HEK293 (cell line): ENCODE data around the gene FANCE.

ENCODE experiments used
- CTCF ChIA-PET: fragments of 350-600 bp; formaldehyde crosslinking; extraction: SDS; loops from one replicate; lab custom pipeline; 2021; ENCODE audit warnings: antibody characterized with exemption; lab: Yijun Ruan, JAX
- POLR2A ChIA-PET: fragments of 300-600 bp; formaldehyde crosslinking; extraction: SDS; loops from one replicate; lab custom pipeline; 2020; ENCODE audit warnings: antibody characterized with exemption, inconsistent platforms; lab: Yijun Ruan, JAX
- H3K27ac ChIP-seq: fragments of 200-500 bp; sonication (Bioruptor generic); 2 replicates; pipeline ENCODE4 v1.5.1; 2014; ENCODE audit warnings: low read depth, low read length, control low read depth, inconsistent platforms; ENCODE audit errors: extremely low read depth
- H3K36me3 ChIP-seq, 2 experiments: fragments of 200-500 bp in 1 of 2; sonication (Bioruptor generic) in 1 of 2; 1 replicate in 1 of 2; 2 replicates in 1 of 2; pipeline ENCODE4 v1.5.1; 2014 to 2017; ENCODE audit warnings: inconsistent platforms in 2 of 2, low read length in 2 of 2; ENCODE audit not compliant: control insufficient read depth in 2 of 2, insufficient read depth in 1 of 2
- H3K4me1 ChIP-seq: fragments of 200-500 bp; sonication (Bioruptor generic); 2 replicates; pipeline ENCODE4 v1.5.1; 2014; ENCODE audit warnings: mild to moderate bottlenecking, low read length, inconsistent platforms; ENCODE audit not compliant: control insufficient read depth, insufficient read depth
- H3K4me3 ChIP-seq: 2 replicates; pipeline ENCODE4 v1.5.1; 2011; ENCODE audit warnings: low read depth, mild to moderate bottlenecking, control low read depth, low read length, moderate library complexity
- H3K9me3 ChIP-seq: fragments of 200-500 bp; sonication (Bioruptor generic); 2 replicates; pipeline ENCODE4 v1.5.1; 2014; ENCODE audit warnings: low read depth, low read length, inconsistent platforms; ENCODE audit not compliant: control insufficient read depth, insufficient read depth
- GLI4 ChIP-seq: fragments of 450-650 bp; formaldehyde crosslinking; IDR thresholded peaks from 2 replicates; pipeline ENCODE4 v1.5.1; 2016; ENCODE audit warnings: missing biosample characterization, missing genetic modification characterization
- HOXD13 ChIP-seq: sonication (generic); formaldehyde crosslinking; IDR thresholded peaks from 2 replicates; pipeline ENCODE4 v1.8.0; 2022; ENCODE audit warnings: missing genetic modification reagents, borderline replicate concordance
- KLF8 ChIP-seq: fragments of 450-650 bp; formaldehyde crosslinking; IDR thresholded peaks from 2 replicates; pipeline ENCODE4 v1.5.1; 2016; ENCODE audit warnings: missing biosample characterization, missing genetic modification characterization
- SETDB1 ChIP-seq: IDR thresholded peaks from one replicate; pipeline ENCODE4 v1.6.1; 2017; ENCODE audit warnings: mild to moderate bottlenecking, low read length, moderate library complexity, mixed read lengths; ENCODE audit not compliant: insufficient read length
- ZBTB1 ChIP-seq: fragments of 450-650 bp; formaldehyde crosslinking; IDR thresholded peaks from 2 replicates; pipeline ENCODE4 v1.5.1; 2016; ENCODE audit warnings: missing biosample characterization, missing genetic modification characterization
- ZNF114 ChIP-seq: fragments of 450-650 bp; formaldehyde crosslinking; IDR thresholded peaks from 2 replicates; pipeline ENCODE4 v1.5.0; 2017; ENCODE audit warnings: missing biosample characterization, missing genetic modification characterization
- ZNF175 ChIP-seq: fragments of 450-650 bp; formaldehyde crosslinking; IDR thresholded peaks from 2 replicates; pipeline ENCODE4 v1.5.1; 2016; ENCODE audit warnings: missing biosample characterization, missing genetic modification characterization
- ZNF302 ChIP-seq: fragments of 450-650 bp; formaldehyde crosslinking; IDR thresholded peaks from 2 replicates; pipeline ENCODE4 v1.5.1; 2016; ENCODE audit warnings: missing biosample characterization, missing genetic modification characterization, low read depth
- ZNF335 ChIP-seq: fragments of 450-650 bp; formaldehyde crosslinking; conservative IDR thresholded peaks from 2 replicates; pipeline ENCODE4 v1.5.1; 2016; ENCODE audit warnings: missing biosample characterization, missing genetic modification characterization
- ZNF37A ChIP-seq: fragments of 450-650 bp; IDR thresholded peaks from 2 replicates; pipeline ENCODE4 v1.5.1; 2018; ENCODE audit warnings: missing biosample characterization, missing genetic modification characterization
- ZNF404 ChIP-seq: fragments of 450-650 bp; formaldehyde crosslinking; IDR thresholded peaks from 2 replicates; pipeline ENCODE4 v1.5.1; 2017; ENCODE audit warnings: missing biosample characterization, missing genetic modification characterization
- ZNF473 ChIP-seq: fragments of 450-650 bp; formaldehyde crosslinking; IDR thresholded peaks from 2 replicates; pipeline ENCODE4 v1.5.1; 2017; ENCODE audit warnings: missing biosample characterization, missing genetic modification characterization
- ZNF48 ChIP-seq: fragments of 450-650 bp; formaldehyde crosslinking; IDR thresholded peaks from 2 replicates; pipeline ENCODE4 v1.5.1; 2016; ENCODE audit warnings: missing biosample characterization, missing genetic modification characterization
- ZNF521 ChIP-seq: fragments of 450-650 bp; formaldehyde crosslinking; IDR thresholded peaks from 2 replicates; pipeline ENCODE4 v1.5.1; 2017; ENCODE audit warnings: missing biosample characterization, mild to moderate bottlenecking, missing genetic modification characterization
- ZNF555 ChIP-seq: fragments of 450-650 bp; formaldehyde crosslinking; conservative IDR thresholded peaks from 2 replicates; pipeline ENCODE4 v1.5.1; 2017; ENCODE audit warnings: missing biosample characterization, mild to moderate bottlenecking, missing genetic modification characterization, inconsistent platforms
- ZNF670 ChIP-seq: fragments of 450-650 bp; formaldehyde crosslinking; IDR thresholded peaks from 2 replicates; pipeline ENCODE4 v1.5.1; 2016; ENCODE audit warnings: missing biosample characterization, missing genetic modification characterization, low read depth
- ZNF747 ChIP-seq: fragments of 450-650 bp; formaldehyde crosslinking; IDR thresholded peaks from 2 replicates; pipeline ENCODE4 v1.5.1; 2016; ENCODE audit warnings: missing biosample characterization, missing genetic modification characterization
- ZNF792 ChIP-seq: fragments of 450-650 bp; formaldehyde crosslinking; IDR thresholded peaks from 2 replicates; pipeline ENCODE4 v1.5.1; 2016; ENCODE audit warnings: missing biosample characterization, missing genetic modification characterization
- ZNF830 ChIP-seq: fragments of 450-650 bp; IDR thresholded peaks from 2 replicates; pipeline ENCODE4 v1.5.0; 2018; ENCODE audit warnings: missing biosample characterization, missing genetic modification characterization, low read depth, mild to moderate bottlenecking, moderate library complexity
- ZSCAN30 ChIP-seq: fragments of 450-650 bp; IDR thresholded peaks from 2 replicates; pipeline ENCODE4 v1.5.1; 2018; ENCODE audit warnings: missing biosample characterization, mild to moderate bottlenecking, missing genetic modification characterization, moderate library complexity
- TF ChIP-seq, protein P1 (sequence below): fragments of 450-650 bp; formaldehyde crosslinking; IDR thresholded peaks from 2 replicates; pipeline ENCODE4 v1.5.1; 2017; ENCODE audit warnings: missing biosample characterization, missing genetic modification characterization
- TF ChIP-seq, protein P2 (sequence below): fragments of 450-650 bp; formaldehyde crosslinking; conservative IDR thresholded peaks from 2 replicates; pipeline ENCODE4 v1.5.1; 2016; ENCODE audit warnings: low read depth, missing biosample characterization, missing genetic modification characterization
- TF ChIP-seq, protein P3 (sequence below): sonication (generic); formaldehyde crosslinking; IDR thresholded peaks from 2 replicates; pipeline ENCODE4 v1.8.1; 2022; ENCODE audit warnings: mild to moderate bottlenecking, moderate library complexity, missing genetic modification reagents
- TF ChIP-seq, protein P4 (sequence below): fragments of 450-650 bp; formaldehyde crosslinking; IDR thresholded peaks from 2 replicates; pipeline ENCODE4 v1.5.1; 2016; ENCODE audit warnings: missing biosample characterization, missing genetic modification characterization, low read depth
- TF ChIP-seq, protein P5 (sequence below): fragments of 450-650 bp; formaldehyde crosslinking; IDR thresholded peaks from 2 replicates; pipeline ENCODE4 v1.5.1; 2016; ENCODE audit warnings: missing biosample characterization, missing genetic modification characterization

The FANCE gene

DNA sequence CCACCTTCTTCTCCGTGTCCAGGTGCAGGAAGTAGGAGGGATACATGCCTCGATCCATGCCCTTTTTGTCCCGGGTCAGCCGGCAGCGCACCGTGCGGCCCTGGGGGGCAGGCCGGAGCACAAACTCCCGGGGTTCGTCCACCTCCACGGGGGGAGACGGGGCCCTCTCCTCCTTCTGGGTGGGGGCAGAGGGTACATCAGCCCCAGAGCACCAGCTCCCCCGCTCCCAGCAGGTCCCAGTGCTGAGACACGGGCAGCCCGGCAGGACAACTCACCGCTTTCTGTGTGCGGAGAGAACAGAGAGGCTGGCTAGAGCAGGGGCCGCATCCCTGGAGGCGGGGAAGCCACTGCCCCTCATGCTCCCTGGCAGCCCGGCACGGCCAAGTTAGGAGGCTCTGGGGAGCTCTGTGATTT, 53.9 kb downstream of the FANCE start (continued):
- TF ChIP-seq, protein P1, sequence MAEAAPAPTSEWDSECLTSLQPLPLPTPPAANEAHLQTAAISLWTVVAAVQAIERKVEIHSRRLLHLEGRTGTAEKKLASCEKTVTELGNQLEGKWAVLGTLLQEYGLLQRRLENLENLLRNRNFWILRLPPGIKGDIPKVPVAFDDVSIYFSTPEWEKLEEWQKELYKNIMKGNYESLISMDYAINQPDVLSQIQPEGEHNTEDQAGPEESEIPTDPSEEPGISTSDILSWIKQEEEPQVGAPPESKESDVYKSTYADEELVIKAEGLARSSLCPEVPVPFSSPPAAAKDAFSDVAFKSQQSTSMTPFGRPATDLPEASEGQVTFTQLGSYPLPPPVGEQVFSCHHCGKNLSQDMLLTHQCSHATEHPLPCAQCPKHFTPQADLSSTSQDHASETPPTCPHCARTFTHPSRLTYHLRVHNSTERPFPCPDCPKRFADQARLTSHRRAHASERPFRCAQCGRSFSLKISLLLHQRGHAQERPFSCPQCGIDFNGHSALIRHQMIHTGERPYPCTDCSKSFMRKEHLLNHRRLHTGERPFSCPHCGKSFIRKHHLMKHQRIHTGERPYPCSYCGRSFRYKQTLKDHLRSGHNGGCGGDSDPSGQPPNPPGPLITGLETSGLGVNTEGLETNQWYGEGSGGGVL (tag by site-specific recombination), result no peak
- TF ChIP-seq ZNF670 (tag by site-specific recombination) (no peak), ZNF404 (tag by site-specific recombination) (no peak), KLF8 (no peak), ZNF114 (no peak)
- TF ChIP-seq, protein P2, sequence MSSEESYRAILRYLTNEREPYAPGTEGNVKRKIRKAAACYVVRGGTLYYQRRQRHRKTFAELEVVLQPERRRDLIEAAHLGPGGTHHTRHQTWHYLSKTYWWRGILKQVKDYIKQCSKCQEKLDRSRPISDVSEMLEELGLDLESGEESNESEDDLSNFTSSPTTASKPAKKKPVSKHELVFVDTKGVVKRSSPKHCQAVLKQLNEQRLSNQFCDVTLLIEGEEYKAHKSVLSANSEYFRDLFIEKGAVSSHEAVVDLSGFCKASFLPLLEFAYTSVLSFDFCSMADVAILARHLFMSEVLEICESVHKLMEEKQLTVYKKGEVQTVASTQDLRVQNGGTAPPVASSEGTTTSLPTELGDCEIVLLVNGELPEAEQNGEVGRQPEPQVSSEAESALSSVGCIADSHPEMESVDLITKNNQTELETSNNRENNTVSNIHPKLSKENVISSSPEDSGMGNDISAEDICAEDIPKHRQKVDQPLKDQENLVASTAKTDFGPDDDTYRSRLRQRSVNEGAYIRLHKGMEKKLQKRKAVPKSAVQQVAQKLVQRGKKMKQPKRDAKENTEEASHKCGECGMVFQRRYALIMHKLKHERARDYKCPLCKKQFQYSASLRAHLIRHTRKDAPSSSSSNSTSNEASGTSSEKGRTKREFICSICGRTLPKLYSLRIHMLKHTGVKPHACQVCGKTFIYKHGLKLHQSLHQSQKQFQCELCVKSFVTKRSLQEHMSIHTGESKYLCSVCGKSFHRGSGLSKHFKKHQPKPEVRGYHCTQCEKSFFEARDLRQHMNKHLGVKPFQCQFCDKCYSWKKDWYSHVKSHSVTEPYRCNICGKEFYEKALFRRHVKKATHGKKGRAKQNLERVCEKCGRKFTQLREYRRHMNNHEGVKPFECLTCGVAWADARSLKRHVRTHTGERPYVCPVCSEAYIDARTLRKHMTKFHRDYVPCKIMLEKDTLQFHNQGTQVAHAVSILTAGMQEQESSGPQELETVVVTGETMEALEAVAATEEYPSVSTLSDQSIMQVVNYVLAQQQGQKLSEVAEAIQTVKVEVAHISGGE (tag by site-specific recombination), result no peak

DNA sequence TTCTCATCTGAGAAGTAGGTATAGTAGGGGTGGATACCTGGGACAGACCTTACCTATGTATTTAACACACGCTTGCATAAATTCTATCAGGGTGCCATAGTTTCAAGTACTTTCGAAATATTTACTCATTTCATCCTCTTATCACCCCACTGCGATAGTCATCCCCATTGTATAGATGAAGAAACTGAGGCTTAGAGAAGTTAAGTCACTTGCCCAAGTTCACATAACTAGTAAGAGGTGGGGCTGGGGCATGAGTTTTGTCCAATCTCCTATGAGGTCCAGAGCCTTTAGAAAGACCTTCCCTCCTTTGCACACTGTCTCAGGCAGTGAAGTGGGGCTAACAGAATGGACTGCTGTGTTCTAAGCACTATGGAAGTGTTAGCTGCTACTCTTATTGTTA, 54.4 kb downstream of the FANCE start:
- CTCF ChIA-PET, result interaction anchor here (2.1 kb wide), 1 partner anchor 17 kb away, joined by 8 read pairs; no protein-coding TSS in a partner anchor
- TF ChIP-seq ZNF747 (tag by site-specific recombination) (no peak), ZNF792 (tag by site-specific recombination) (no peak), ZNF48 (no peak), ZNF335 (no peak), ZNF37A (no peak), ZSCAN30 (tag by site-specific recombination) (no peak), ZNF175 (tag by site-specific recombination) (no peak)
- TF ChIP-seq, protein P3, sequence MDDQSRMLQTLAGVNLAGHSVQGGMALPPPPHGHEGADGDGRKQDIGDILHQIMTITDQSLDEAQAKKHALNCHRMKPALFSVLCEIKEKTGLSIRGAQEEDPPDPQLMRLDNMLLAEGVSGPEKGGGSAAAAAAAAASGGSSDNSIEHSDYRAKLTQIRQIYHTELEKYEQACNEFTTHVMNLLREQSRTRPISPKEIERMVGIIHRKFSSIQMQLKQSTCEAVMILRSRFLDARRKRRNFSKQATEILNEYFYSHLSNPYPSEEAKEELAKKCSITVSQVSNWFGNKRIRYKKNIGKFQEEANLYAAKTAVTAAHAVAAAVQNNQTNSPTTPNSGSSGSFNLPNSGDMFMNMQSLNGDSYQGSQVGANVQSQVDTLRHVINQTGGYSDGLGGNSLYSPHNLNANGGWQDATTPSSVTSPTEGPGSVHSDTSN (CRISPR knock-in tag), result no peak
- TF ChIP-seq, protein P4, sequence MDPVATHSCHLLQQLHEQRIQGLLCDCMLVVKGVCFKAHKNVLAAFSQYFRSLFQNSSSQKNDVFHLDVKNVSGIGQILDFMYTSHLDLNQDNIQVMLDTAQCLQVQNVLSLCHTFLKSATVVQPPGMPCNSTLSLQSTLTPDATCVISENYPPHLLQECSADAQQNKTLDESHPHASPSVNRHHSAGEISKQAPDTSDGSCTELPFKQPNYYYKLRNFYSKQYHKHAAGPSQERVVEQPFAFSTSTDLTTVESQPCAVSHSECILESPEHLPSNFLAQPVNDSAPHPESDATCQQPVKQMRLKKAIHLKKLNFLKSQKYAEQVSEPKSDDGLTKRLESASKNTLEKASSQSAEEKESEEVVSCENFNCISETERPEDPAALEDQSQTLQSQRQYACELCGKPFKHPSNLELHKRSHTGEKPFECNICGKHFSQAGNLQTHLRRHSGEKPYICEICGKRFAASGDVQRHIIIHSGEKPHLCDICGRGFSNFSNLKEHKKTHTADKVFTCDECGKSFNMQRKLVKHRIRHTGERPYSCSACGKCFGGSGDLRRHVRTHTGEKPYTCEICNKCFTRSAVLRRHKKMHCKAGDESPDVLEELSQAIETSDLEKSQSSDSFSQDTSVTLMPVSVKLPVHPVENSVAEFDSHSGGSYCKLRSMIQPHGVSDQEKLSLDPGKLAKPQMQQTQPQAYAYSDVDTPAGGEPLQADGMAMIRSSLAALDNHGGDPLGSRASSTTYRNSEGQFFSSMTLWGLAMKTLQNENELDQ (tag by site-specific recombination), result no peak
- H3K4me3 ChIP-seq, result no peak overlapping the region
- no peaks in the 10 kb centered on the region for H3K36me3 ChIP-seq
- no peak overlapping the region for H3K27ac ChIP-seq
- H3K4me1 ChIP-seq, result no peaks in the 10 kb centered on the region
- POLR2A ChIA-PET, result no interaction called here
- no peaks in the 10 kb centered on the region for H3K9me3 ChIP-seq

DNA sequence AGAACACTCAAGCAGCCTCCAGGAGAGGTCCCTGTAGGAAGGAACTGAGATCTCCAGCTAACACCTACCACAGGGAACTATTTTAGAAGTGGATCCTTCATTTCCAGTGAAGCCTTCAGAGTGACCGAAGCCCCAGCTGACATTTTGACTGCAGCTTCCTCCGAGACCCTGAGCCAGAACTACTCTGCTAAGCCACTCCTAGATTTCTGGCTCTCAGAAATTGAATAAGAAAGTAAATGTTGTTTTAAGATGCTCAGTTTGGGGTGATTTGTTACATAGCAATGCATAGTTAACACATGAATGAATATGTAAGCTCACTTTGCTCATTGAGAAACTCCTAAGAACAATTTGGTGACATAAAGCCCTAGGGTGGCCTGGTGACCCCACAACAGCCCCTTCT, 55.1 kb downstream of the FANCE start:
- Histone ChIP-seq H3K4me1 (no peaks in the 10 kb centered on the region), H3K27ac (no peak overlapping the region), H3K4me3 (no peak overlapping the region), H3K36me3 (no peaks in the 10 kb centered on the region), H3K9me3 (no peaks in the 10 kb centered on the region)
- CTCF ChIA-PET, result interaction anchor here (1.3 to 2.1 kb wide), 3 partner anchors 13 to 229 kb away, joined by 4 to 8 read pairs (median 4); partner anchors contain the start of gene ARMC12
- POLR2A ChIA-PET, result no interaction called here
- no peak for TF ChIP-seq ZNF473 (tag by site-specific recombination)
- TF ChIP-seq ZNF37A, result no peak
- TF ChIP-seq ZBTB1 (tag by site-specific recombination), result no peak
- TF ChIP-seq ZNF302 (tag by site-specific recombination), result no peak
- TF ChIP-seq, protein P5, sequence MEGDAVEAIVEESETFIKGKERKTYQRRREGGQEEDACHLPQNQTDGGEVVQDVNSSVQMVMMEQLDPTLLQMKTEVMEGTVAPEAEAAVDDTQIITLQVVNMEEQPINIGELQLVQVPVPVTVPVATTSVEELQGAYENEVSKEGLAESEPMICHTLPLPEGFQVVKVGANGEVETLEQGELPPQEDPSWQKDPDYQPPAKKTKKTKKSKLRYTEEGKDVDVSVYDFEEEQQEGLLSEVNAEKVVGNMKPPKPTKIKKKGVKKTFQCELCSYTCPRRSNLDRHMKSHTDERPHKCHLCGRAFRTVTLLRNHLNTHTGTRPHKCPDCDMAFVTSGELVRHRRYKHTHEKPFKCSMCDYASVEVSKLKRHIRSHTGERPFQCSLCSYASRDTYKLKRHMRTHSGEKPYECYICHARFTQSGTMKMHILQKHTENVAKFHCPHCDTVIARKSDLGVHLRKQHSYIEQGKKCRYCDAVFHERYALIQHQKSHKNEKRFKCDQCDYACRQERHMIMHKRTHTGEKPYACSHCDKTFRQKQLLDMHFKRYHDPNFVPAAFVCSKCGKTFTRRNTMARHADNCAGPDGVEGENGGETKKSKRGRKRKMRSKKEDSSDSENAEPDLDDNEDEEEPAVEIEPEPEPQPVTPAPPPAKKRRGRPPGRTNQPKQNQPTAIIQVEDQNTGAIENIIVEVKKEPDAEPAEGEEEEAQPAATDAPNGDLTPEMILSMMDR (tag by site-specific recombination), result no peak
- no peak for TF ChIP-seq HOXD13
- TF ChIP-seq ZNF555 (tag by site-specific recombination), result no peak
- no peak for TF ChIP-seq SETDB1
- TF ChIP-seq ZNF830, result no peak
- TF ChIP-seq ZNF521 (tag by site-specific recombination), result no peak
- TF ChIP-seq GLI4 (tag by site-specific recombination), result no peak
- TF ChIP-seq ZNF175 (tag by site-specific recombination), result no peak
